Upper lobe of left lung (tissue), 4 donors: ENCODE results near the gene DARS1.

Source experiments
- POLR2A ChIP-seq, 4 donors: fragments of 450-650 bp; IDR thresholded peaks; one replicate each; pipeline ENCODE4 v1.5.1; 2016 to 2017; ENCODE audit warnings: antibody characterized with exemption in 4 of 4, mild to moderate bottlenecking in 2 of 4
- TF ChIP-seq, protein P1 (sequence below), 6 experiments: fragments of 450-650 bp in 4 of 6; fragments of 200-600 bp in 2 of 6; sonication (generic) in 2 of 6; IDR thresholded peaks; one replicate each; pipeline ENCODE4 v1.5.1; 2016 to 2019; ENCODE audit warnings: antibody characterized with exemption in 6 of 6

DNA sequence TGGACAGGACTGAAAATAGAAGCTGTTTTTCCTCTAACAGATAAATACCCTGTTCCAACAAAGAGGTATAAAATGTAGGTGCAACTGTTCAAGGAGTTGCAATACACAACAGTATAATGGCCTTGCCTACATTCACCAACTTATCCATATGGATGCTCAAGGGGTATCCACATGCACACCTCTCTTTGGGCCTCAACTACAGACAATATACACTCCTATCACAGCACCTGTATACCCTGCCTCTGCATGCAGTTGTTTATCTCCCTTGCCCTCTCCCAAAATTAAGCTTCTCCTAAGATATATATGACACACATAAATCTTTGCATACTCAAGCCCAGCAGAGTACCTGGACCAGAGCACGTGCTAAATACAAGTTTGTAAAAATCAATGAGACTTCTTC lies 37.3 kb downstream of the DARS1 start:
- TF ChIP-seq, protein P1, sequence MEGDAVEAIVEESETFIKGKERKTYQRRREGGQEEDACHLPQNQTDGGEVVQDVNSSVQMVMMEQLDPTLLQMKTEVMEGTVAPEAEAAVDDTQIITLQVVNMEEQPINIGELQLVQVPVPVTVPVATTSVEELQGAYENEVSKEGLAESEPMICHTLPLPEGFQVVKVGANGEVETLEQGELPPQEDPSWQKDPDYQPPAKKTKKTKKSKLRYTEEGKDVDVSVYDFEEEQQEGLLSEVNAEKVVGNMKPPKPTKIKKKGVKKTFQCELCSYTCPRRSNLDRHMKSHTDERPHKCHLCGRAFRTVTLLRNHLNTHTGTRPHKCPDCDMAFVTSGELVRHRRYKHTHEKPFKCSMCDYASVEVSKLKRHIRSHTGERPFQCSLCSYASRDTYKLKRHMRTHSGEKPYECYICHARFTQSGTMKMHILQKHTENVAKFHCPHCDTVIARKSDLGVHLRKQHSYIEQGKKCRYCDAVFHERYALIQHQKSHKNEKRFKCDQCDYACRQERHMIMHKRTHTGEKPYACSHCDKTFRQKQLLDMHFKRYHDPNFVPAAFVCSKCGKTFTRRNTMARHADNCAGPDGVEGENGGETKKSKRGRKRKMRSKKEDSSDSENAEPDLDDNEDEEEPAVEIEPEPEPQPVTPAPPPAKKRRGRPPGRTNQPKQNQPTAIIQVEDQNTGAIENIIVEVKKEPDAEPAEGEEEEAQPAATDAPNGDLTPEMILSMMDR (IDR thresholded peaks at IDR 0.05) = no peak
- TF ChIP-seq POLR2A (IDR thresholded peaks at IDR 0.05) = no peak
